ENCODE measurements around the gene TP73.
A peak's percentile ranks its signal among the peaks of the same experiment; 100 is the strongest.

The TP73 gene

GRCh38 chr1:3711780-3712451 is 59.6 kb downstream of the TP73 start:
- DNase-seq, result no peak

- peak; percentile 13 for DNase-seq
These were observed 60.5 kb downstream of the TP73 start for GRCh38 chr1:3712573-3713535.

GRCh38 chr1:3713840-3714239 is 61.5 kb downstream of the TP73 start:
- no peak for DNase-seq

DNA sequence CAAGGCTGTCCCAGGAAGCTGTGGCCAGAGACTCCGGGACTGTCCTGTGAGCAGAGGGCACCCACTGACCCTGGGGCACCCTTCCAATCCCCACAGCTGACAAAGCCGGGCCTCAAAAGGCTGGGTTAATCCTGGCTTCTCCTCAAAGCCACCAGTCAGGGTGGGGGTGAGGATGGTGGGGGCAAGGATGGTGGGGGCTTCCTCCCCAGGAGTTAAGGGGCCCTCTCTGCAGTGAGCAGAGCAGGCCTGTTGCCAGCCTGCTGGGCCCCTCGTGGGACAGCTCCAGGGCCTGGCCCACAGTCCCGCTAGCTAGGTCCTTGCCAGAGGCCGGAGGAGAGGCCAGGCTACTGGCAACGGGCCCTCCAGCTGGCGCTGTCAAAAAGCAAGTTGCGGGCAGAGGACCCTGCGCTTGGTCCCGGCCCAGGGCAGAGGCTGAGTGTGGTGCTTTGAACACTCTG is 62.0 kb downstream of the TP73 start:
- no peak for DNase-seq

DNA sequence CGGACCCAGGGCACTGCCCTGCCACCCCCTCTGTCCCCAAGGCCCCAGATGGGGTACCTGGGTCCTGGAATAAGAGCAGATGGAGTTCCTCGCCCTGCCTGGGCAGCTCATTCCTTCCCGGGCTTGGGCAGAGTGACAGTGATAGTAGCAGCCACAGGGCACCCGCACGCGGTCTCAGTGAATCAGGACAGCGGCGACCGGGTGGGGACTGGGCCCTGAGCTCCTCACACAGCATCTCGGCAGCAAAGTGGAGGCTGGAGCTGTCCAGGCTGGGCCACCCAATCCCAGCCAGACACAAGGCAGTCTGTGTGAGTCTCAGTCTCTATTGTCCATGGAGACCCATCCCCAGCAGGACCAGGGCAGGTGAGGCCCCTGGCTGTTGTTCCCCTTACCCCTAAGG is 62.5 kb downstream of the TP73 start:
- no peak for DNase-seq

- DNase-seq, result peak; percentile 59
These were observed 64.0 kb downstream of the TP73 start for GRCh38 chr1:3716351-3716750.

GRCh38 chr1:3717041-3717714 is 64.9 kb downstream of the TP73 start:
- peak; percentile 99 for DNase-seq

DNA sequence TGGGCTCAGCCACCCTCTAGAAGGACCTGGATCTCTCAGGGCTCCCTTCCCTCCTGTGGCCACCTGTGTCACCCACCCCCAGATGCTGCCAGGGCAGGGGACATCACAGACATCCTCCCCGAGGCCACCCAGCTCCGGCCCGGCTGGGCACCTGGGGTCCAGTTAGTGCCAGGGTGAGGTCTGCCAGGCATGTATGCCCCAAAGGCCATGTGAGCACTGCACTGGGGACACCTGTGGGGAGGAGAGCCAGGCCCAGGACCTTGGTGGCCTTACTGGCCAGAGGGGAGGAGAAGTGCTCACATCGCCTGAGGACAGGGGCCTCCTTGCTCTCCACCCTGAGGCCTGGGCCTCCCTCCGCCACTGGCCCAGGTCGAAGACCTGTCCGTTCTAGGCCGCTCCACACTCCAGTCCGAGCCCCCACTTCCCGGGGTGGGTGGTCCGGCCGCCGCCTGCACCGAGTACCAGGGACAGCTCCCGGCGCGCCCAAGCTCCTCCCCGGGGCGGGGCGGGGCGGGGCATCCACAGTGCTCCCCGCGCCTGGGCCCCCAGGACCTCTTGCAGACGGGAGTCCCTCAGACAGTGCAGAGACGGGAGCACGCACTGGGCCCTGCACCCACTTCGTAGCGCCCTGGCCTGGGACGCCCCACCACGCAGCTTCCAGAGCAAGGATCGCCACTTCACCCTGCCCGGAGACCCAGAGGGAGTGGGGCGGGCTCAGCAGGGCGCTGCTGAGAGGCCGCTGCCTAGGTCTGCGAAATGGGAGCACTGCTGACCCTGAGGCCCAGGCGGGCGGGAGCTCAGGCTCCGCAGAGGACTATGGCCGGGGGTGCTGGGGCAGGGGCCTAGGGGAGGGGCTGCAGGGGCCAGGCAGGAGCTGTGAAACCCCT is 65.6 kb downstream of the TP73 start:
- peak; percentile 76 for DNase-seq

- no peak for DNase-seq
These were observed 66.4 kb downstream of the TP73 start for GRCh38 chr1:3718764-3719163.

DNA sequence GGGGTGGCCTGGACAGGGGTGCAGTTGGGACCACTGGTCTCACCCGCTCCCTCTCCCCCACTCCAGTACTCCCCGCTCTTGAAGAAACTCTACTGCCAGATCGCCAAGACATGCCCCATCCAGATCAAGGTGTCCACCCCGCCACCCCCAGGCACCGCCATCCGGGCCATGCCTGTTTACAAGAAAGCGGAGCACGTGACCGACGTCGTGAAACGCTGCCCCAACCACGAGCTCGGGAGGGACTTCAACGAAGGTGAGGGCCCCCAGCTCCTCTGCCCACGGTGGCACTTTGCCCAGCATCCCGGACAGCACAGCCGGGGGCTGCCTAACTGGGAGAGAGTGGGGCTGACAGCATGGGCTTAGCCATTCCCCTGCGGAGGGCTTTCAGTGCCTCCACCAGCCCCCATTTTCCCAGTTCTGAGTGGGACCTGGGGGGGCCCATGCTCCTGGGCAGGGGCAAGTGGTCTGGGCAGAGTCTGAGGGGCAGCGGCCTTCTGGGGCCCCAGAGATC is 69.7 kb downstream of the TP73 start:
- no peak for DNase-seq

DNA sequence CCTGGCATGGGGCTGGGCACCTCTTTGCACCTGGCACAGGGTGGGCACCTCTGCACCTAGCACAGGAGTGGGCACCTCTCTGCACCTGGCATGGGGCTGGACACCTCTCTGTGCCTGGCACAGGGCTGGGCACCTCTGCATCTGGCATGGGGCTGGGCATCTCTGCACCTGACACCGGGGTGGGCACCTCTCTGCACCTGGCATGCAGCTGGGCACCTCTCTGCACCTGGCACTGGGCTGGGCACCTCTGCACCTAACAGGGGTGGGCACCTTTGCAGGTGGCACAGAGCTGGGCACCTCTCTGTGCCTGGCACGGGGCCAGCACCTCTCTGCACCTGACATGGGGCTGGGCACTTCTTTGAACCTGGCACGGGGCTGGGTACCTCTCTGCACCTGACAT is 70.5 kb downstream of the TP73 start:
- no peak for DNase-seq

GRCh38 chr1:3724416-3725030 is 72.2 kb downstream of the TP73 start:
- DNase-seq, result peak; percentile 72

DNA sequence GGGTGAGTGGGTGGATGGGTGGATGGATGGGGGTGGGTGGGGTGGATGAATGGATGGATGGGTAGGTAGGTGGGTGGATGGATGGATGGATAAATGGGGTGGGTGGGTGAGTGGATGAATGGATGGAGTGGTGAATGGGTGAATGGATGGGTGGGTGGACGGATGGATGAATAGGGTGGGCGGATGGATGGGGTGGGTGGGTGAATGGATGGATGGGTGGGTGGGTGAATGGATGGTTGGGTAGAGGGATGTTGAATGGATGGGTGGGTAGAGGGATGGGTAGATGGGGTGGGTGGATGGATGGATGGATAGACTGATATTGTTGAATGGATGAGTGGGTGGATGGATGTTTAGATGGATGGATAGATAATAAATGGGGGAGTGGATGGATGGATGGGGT is 73.0 kb downstream of the TP73 start:
- DNase-seq, result no peak

GRCh38 chr1:3727042-3727824 is 74.9 kb downstream of the TP73 start:
- DNase-seq, result no peak

- no peak for DNase-seq
These were observed 75.8 kb downstream of the TP73 start for GRCh38 chr1:3727825-3728776.

- DNase-seq, result no peak
These were observed 77.6 kb downstream of the TP73 start for GRCh38 chr1:3729594-3730542.

DNA sequence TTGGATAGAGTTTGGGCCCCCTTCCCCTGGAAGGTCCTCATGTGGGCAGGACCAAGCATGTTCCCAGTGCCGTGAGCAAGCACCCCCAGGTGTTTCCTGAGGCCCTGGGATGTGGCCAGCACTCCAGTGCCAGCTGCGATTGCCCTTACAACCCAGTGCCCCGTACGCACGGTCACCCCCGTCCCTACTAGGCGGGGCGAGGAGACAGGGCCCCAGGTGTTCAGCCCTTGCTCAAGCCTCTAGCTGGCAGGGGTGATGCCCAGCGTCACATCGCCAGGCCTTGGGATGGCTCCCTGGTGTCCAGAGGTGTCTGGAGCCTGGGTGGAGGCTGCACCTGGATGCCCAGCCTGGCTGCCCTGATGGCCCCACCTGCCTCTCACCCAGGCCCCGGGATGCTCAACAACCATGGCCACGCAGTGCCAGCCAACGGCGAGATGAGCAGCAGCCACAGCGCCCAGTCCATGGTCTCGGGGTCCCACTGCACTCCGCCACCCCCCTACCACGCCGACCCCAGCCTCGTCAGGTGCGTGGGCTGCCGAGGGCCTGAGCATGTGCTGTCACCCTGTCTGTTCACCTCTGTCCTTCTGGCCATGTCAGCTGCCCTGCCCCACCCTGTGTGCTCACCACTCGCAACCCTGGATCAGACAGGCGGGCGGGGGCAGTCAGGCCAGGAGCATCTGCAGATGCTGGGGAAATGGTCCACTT is 78.4 kb downstream of the TP73 start:
- DNase-seq, result no peak
